Measurements from ENCODE around the gene FRS3. TPM values are rescaled to one million over a fixed set of nuclear protein-coding genes. Genes with fewer than 3 reads are reported as not detected.

FRS3 gene
- total RNA-seq, 1 donor from 2014 or later: 26.0 TPM

DNA sequence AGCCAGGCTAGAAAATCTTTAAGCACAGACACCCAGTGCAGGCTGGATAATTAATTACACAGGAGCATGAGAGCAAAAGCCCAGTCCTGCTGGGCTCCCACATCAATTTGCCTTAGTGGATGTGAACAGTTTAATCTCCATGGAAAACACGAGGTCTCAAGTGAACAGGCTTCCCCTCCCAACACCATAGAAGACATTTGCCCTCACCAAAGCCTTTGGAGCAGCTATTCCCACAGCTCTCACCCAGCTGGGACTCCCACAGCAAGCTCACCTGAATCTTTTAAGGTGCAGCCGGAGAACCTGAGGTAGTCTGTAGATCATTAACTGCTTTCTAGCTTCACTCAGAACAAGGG is 19.8 kb upstream of the FRS3 start:
- intact Hi-C loops (cut with DNase I): no loop called here
- no peak for DNase-seq (ENCODE audit: low spot score in 2 of 2)
- TF ChIP-seq CTCF (IDR thresholded peaks at IDR 0.05): no peak
- no peaks in the 10 kb centered on the region for H3K27me3 ChIP-seq
- no peaks in the 10 kb centered on the region for H3K4me1 ChIP-seq
- peaks cover 10 to 22% of the 10 kb centered on the region in 2 donors for H3K36me3 ChIP-seq
- H3K27ac ChIP-seq: no peak overlapping the region
- no peak overlapping the region for H3K4me3 ChIP-seq
- H3K9me3 ChIP-seq: no peaks in the 10 kb centered on the region

DNA sequence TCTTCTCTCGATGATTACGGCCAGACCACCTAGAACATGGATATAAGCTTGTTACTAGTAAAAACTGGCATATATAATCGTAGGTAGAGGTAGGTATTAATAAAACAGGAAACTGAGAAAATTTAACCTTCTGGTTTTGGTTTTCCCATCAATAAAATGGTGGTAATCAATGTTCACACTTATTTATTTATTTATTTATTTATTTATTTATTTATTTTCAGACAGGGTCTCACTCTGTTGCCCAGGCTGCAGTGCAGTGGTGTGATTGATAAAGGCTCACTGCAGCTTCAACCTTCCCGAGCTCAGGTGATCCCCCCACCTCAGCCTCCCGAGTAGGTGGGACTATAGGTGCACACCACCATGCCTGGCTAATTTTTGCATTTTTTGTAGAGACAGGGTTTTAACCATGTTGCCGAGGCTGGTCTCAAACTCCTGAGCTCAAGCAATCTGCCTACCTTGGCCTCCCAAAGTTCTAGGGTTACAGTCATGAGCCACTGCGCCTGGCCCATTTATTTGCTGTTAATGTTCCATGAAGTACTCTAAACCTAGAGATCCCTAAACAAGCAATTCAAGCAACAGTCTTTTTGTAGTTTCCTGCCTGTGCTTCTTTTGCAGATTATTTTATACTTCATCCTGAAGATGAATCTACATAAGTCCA is 19.3 kb upstream of the FRS3 start:
- H3K36me3 ChIP-seq: peaks cover 10 to 22% of the 10 kb centered on the region in 2 donors
- H3K4me3 ChIP-seq: no peak overlapping the region
- no peak for TF ChIP-seq CTCF (IDR thresholded peaks at IDR 0.05)
- intact Hi-C loops (cut with DNase I): no loop called here
- H3K9me3 ChIP-seq: no peaks in the 10 kb centered on the region
- DNase-seq (ENCODE audit: low spot score in 2 of 2): no peak
- H3K4me1 ChIP-seq: no peaks in the 10 kb centered on the region
- H3K27me3 ChIP-seq: no peaks in the 10 kb centered on the region
- no peak overlapping the region for H3K27ac ChIP-seq

DNA sequence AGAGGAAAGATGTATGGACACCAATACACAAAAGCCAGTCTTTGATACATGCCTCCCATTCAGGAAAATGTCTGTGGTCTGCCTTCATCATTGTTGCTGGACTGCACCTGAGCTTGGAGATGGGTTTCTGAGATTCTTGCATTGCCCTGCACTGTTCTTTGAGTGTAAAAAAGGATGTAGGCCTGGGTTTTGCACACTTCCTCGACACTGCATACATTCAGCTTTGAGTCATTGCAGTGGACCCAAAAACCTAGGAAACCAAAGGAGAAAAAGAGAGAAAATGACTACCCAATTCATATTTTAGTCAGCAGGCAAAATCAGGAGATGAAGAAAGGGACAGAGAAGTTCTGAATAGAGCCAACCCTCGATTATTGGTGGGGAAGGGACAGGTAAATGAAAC is 16.8 kb upstream of the FRS3 start:
- Histone ChIP-seq H3K4me3 (no peak overlapping the region), H3K27me3 (no peaks in the 10 kb centered on the region), H3K4me1 (no peaks in the 10 kb centered on the region), H3K36me3 (peaks cover 10 to 34% of the 10 kb centered on the region in 2 donors), H3K27ac (no peak overlapping the region), H3K9me3 (no peaks in the 10 kb centered on the region)
- intact Hi-C loops (cut with DNase I): no loop called here
- TF ChIP-seq CTCF (IDR thresholded peaks at IDR 0.05): no peak
- no peak for DNase-seq (ENCODE audit: low spot score in 2 of 2)

GRCh38 chr6:41791984-41792383 is 12.3 kb upstream of the FRS3 start:
- H3K27ac ChIP-seq: no peak overlapping the region
- no peak overlapping the region for H3K4me3 ChIP-seq
- H3K9me3 ChIP-seq: no peaks in the 10 kb centered on the region
- H3K36me3 ChIP-seq: peaks cover 15 to 43% of the 10 kb centered on the region in 2 donors
- intact Hi-C loops (cut with DNase I): no loop called here
- no peak for TF ChIP-seq CTCF (IDR thresholded peaks at IDR 0.05)
- DNase-seq (ENCODE audit: low spot score in 2 of 2): no peak
- peaks cover 4 to 6% of the 10 kb centered on the region in 2 donors for H3K4me1 ChIP-seq
- no peaks in the 10 kb centered on the region for H3K27me3 ChIP-seq

GRCh38 chr6:41791305-41791704 is 11.6 kb upstream of the FRS3 start:
- H3K4me1 ChIP-seq: peaks cover 4 to 6% of the 10 kb centered on the region in 2 donors
- no peaks in the 10 kb centered on the region for H3K9me3 ChIP-seq
- intact Hi-C loops (cut with DNase I): no loop called here
- H3K36me3 ChIP-seq: peaks cover 15 to 40% of the 10 kb centered on the region in 2 donors
- DNase-seq (ENCODE audit: low spot score in 2 of 2): no peak
- H3K27ac ChIP-seq: no peak overlapping the region
- no peak for TF ChIP-seq CTCF (IDR thresholded peaks at IDR 0.05)
- H3K27me3 ChIP-seq: no peaks in the 10 kb centered on the region
- no peak overlapping the region for H3K4me3 ChIP-seq

DNA sequence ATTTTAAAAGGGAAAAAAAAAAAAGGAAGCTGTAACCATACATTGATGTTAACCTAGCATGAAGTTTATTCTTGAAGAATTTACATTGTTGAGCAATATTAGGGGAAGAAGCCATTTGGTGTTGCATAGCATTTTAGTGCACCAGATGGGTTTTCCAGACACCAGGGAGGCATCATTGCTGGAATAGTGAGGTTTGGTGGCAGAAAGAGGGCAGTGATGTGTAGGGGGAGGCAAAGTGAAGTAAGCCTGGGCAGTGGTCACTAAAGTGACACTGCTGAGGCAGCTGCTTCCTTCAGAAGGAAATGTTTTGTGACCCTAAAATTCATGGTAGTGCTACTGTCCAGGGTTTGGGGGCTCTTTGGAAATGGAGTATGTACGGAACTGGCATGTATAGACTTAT is 10.3 kb upstream of the FRS3 start:
- peaks cover 9 to 30% of the 10 kb centered on the region in 2 donors for H3K36me3 ChIP-seq
- no peak for DNase-seq (ENCODE audit: low spot score in 2 of 2)
- no peak overlapping the region for H3K27ac ChIP-seq
- H3K27me3 ChIP-seq: no peaks in the 10 kb centered on the region
- TF ChIP-seq CTCF (IDR thresholded peaks at IDR 0.05): no peak
- H3K4me3 ChIP-seq: no peak overlapping the region
- intact Hi-C loops (cut with DNase I): no loop called here
- H3K9me3 ChIP-seq: no peaks in the 10 kb centered on the region
- peaks cover 12 to 13% of the 10 kb centered on the region in 2 donors for H3K4me1 ChIP-seq
